Nucleus accumbens (tissue), 56 donors: ENCODE data around the gene HPS1.

Experiments used
- DNase-seq, 56 donors: peaks; one replicate each; lab custom pipeline; 2025; lab: John Stamatoyannopoulos, UW

The HPS1 gene

DNA sequence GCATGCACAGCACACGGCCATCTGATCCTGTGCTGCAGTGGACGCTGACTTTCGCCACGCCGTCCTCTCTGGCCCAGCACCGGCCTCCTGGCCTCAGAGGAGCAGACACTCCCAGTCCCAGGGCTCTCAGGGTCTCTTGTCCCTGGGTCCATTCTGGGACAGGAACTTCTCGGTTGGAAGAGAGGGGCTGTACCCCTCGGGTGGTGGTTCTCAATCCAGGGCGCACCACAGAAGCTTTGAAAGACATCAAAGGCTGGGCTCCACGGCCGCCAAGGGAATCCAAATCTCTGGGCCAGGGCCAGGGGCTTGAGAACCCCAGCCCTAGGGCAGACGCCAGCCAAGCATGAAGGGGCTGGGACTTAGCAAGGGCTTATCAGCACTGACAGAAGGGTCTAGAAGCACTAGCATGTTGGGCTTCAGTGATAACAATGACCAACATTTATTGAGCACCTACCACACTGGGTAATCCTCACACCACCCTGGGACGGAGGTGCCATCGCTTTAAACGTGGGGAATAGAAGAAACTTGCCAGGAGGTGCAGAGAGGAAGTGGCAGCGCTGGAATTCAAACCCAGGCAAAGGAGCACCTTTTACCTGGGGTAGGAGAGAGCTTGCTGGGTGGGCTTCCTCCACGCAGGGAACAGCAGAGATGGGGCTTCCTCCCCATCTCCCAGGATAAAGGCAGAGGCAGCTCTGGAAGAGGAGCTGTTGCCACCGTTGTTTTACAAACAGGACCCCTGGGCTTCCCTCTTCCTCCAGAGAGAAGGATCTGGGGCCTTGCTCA lies 29.9 kb downstream of the HPS1 start:
- no peak for DNase-seq

GRCh38 chr10:98415731-98416119 lies 31.0 kb downstream of the HPS1 start:
- DNase-seq, result no peak

DNA sequence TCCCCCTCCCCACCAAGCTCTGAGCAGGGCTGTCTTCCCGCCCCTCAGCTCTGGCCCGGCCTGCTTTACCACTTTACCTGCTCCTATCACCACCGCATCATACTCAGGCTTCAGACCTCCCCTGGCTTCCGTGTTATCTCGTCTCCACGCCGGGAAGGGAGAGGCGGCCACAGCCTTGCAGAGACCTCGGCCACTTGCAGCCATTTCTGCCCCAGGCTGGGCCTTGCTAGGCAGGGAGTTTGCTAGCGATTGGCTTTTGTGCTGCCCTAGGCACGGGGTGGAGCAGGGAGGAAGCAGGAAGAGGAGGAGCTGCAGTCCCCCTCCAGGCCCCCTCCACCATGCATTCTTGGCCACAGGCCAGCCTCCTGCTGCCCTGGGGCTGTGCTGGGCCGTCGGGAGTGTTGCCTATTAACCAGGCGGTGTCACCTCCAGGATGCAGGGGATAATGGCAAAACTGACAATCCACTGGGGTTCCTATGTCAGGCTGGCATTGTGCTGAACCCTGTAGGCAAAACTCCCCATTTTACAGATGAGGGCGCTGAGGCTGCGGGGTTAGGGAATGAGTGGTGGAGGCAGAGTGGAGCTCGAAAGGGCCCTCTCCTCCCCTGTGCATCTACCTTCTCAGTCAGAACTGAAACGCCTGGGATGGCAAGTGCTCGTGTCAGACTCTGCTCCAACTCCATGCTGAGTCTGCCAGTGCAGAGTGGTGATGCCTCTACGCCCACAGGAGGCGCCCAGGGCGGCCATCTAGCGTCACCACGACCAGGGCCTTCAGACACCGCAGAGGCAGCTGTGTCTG lies 31.6 kb downstream of the HPS1 start, which contains the start of gene PYROXD2:
TSS of gene PYROXD2 (minus strand) at position 251 of the 799 bp plus-strand sequence. CDS start at position 204, 47 bp downstream.
- peak in 51 of 56 donors; percentile 20 to 85 (median 66) for DNase-seq

DNA sequence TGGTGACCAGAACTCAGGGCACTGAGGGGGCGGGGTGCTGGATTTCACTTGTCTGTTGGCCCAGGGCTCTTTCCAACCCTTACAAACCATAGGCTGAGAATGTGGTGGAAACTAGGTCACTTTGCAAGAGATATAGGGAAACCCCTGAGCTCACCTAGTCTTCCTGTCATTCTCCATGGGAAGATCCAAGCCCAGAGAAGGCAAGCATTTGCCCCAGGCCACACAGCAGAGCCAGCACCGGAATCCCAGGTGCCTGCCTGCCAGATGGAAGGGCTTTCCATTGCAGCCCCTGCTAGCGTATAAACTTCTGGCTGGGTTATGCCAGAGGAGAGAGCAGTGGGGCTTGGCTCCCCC lies 32.2 kb downstream of the HPS1 start:
- no peak for DNase-seq

GRCh38 chr10:98411768-98412167 lies 35.0 kb downstream of the HPS1 start:
- no peak for DNase-seq

DNA sequence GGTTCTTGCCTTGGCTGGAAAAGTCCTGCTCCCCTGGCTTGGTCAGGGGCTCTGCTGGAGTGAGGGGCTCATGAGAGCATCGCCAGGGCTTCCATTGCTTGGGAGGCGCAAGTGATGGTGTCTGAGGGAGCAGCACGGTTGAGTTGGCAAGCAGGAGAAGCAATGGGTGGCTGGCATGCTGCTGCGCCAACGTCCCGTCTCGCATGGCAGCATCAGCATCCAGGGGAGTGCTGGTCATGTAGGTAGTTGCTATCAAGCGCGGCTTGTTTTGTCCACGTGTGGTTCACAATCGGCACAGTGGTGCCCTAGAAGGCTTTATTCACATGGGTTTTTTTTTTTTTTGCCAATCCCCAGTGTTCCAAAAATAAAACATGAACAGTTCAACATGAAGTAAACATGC lies 35.6 kb downstream of the HPS1 start:
- no peak for DNase-seq

- no peak for DNase-seq
Observed at GRCh38 chr10:98410759-98411158, 36.0 kb downstream of the HPS1 start.

- DNase-seq, result no peak
Observed at GRCh38 chr10:98410135-98410743, 36.5 kb downstream of the HPS1 start.

GRCh38 chr10:98408799-98409198 lies 37.9 kb downstream of the HPS1 start:
- DNase-seq, result no peak

DNA sequence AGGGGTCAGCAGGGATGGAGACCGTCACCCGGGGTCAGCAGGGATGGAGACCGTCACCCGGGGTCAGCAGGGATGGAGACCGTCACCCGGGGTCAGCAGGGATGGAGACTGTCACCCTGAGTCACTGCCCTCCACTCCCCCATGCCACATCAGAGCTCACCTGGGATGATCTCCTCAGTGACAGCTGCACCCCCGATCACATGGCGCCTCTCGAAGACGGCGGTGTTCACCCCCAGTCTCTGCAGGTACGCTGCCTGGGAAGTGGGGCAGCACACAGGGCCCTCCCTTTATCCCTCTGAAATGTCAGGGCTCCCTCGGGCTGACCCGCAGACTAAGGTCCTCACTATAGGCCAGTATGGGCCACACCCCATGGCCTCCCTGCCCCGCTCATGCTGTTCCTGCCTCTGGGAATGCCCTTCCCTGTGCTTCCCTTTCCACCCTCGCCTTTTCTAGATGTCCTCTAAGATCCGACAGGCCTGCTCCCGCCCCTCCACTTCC lies 38.9 kb downstream of the HPS1 start:
- DNase-seq, result no peak

DNA sequence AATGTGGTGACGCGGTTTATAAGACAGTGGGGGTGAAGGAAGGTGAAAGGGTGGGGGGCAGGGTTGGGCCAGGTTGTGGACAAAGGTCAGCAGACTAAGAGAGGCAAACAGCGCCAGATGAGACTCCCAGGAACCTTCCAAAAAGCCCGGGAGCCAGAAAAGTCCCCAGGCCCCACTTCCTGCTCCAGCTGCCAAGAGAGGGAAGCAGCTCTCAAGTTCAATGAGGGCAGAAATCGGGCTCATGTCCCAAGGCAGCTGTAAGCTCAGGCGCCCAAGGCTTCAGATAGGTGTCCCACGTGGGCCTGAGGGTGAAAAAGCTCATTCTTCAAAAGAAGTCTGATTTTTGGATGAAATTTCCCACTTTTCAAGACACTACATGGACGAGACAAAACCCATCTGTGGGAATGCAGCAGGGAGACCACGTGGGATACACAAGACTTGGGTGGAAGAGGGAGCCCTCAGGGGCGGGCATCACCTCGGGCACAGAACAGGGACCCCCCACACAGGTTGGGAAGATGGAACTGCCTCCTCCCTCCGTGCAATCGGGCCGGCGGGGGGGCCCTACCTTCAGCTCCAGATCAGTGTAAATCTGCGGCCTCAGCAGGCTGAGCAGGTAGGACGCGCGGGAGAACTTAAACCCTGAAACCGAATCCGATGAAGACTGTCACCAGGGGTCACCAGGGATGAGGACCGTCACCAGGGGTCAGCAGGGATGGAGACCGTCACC lies 39.6 kb downstream of the HPS1 start:
- DNase-seq, result no peak

DNA sequence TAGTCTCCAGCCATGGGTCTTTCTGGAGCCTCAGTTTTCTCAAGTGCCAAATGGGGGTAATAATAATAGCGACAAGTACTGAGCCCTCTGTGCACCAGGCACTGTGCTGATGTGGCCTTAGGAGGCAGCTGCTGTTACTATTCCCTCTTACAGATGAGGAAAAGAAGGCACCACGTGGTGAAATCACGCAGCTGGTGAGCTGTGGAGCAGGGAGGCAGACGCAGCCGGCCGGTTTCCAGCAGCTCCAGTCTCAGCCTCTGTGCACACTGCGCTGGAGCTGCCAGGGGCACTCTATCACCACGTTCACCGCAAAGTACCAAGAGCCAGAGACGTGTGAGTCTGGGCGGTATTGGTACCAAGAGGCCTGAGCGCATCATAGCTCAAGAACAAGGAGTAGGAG lies 41.3 kb downstream of the HPS1 start:
- peak in 18 of 56 donors; percentile 1 to 43 (median 16) for DNase-seq

DNA sequence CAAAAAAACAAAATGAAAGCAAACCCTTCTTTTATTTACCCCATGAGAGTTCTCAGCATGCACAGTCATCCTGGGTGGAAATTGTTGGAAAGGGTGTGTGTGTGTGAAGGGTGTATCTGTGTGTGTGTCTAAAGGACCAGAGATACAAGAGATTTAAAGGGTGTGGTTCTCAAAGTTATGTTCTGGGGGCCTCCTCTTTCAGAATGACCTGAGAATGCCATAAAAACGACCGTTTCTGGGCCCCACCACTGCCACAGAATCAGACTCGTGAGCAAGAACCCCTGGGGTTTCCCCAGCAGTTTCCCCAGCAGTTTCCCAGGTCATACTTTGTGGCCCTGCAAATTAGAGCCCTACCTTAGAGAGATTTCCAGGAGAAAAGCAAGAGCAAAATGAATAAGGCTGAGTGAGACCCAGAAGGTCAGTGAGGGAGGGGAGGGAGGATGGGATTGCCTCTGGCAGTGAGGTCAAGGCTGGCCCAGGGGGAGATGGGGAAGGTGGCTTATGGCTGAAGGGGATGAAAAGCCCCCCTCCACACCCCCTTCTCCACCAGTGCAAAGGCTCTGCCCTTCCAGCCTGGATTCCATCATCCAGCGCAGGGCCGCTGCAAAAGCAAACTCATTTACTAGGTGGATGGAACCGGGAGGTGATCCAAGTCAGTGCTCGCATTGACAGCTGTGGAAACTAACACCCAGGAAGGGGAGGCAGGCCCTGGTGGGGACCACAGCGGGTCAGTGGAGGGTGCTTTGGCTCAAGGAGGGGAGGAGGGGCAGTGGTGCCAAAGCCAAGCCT lies 42.0 kb downstream of the HPS1 start:
- DNase-seq, result no peak

GRCh38 chr10:98403812-98404504 lies 42.8 kb downstream of the HPS1 start:
- DNase-seq, result no peak

DNA sequence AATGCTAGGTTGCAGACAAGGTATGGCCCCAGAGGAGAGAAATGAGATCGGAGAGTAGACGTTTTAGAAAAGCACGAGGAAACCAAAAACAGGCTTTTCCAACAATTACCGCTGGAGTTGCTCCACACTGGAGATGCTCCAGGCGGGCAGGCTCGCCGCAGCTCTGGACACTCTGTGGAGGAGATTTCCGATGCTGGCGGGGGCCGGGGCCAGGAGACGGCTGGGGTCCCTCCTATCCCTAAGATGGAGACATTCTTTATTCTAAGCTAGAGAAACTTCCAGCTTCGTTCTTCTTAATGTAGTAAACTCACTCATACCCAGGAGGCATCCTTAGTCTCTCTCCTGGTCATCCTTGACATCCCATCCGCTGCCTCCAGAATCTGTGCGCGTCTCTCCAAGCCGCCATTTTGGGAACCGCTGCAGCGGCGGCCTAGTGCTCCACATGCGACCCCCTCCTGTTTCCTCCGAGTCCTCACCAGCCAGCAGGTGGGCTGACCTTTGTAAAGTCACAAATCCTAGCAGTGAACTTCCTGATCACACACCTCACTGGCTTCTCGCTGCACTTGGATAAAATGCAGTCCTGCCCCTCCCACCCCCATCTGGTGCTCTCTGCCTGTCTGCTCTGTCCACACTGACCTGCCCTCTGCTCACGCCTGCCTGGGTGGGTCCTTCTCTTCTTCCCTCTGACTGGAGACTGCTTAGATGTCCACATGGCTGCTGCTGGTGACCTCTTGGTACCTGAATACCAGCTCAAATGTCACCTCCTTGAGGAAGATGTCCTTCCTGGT lies 43.6 kb downstream of the HPS1 start:
- DNase-seq, result no peak

GRCh38 chr10:98402478-98402877 lies 44.3 kb downstream of the HPS1 start:
- no peak for DNase-seq

DNA sequence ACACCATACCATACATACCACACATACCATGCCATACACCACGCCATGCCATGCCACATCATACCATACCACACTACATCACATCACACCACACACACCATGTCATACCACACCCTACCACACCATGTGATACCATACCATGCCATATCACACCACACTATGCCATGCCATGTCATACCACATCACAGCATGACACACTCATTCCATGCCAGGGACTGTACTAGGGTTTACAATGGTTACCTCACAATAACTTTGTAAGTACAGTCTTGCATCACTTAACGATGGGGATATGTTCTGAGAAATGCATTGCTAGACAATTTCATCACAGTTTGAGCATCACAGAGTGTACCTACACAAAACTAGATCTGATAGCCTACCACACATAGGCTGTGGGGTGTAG lies 46.3 kb downstream of the HPS1 start:
- DNase-seq, result no peak

DNA sequence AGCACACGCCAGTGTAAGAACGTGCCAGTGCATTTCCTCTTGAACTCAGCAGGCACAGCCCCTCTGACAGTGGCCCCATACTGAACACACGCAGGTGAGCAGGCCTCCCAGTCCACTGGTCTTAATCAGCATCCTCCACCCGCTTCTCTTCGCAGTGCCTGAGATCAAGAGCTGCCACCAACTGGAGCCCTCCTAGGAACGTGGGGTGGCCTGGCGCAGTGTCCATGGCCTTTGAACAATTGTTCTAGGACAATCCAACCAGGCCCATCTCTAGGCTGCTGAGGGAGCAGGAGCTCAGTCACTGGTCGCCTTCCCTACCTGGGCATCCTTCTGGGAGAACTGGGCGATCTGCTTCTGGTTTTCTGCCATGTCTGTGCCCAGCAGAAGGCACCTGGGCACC lies 47.0 kb downstream of the HPS1 start:
- no peak for DNase-seq
